ENCODE measurements around the gene SERPINB7. TPM values are rescaled to one million over a fixed set of nuclear protein-coding genes. Genes with fewer than 3 reads are reported as not detected.

Gene SERPINB7
- polyA plus RNA-seq, 2 of the 4 experiments (the other 2 are of a cell fraction), result 0.84 to 2.9 TPM

DNA sequence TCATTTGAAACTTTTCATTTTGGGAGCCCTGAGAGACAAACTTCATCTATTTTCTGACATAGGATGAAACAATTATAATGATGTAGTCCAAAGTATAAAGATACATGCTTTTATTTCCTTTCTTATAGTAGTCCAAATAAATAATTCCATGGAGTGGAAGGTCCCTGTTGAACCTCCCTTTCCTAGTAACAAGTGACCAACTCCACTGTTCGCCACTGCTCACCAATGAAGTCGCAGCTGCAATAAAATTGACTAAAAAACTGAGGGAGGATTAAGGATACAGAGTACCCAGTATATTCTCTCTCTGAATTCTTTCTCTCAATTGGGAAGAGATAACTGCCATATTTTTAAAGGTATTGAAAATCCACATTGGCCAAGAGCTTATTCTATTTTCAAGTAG is 14.1 kb downstream of the SERPINB7 start (continued):
- TF ChIP-seq, protein P1, sequence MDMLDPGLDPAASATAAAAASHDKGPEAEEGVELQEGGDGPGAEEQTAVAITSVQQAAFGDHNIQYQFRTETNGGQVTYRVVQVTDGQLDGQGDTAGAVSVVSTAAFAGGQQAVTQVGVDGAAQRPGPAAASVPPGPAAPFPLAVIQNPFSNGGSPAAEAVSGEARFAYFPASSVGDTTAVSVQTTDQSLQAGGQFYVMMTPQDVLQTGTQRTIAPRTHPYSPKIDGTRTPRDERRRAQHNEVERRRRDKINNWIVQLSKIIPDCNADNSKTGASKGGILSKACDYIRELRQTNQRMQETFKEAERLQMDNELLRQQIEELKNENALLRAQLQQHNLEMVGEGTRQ (IDR thresholded peaks at IDR 0.05), result no peak
- TF ChIP-seq SREBF2 (IDR thresholded peaks at IDR 0.05) (no peak), ZSCAN20 (CRISPR knock-in tag; IDR thresholded peaks at IDR 0.05) (no peak)

DNA sequence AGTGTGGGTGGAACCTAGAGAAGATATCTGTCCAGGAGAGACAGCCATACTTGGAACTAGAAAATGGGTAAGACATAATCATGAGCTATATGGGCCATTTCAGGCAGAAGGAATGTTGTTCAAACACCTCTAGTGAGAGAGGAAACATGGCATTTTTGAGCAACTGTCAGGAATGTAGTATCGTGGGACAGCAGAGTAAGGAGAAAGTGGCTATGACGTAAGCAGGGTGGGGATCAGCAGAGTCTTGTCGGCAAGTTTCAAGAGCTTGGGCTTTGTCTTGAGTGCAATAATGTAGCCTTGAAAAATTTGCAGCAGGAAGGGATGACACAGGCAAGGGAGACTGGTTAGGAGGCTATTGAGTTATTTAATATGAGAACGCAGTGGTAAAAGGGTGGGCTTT is 20.4 kb downstream of the SERPINB7 start:
- DNase-seq (ENCODE audit: low read depth in 1 of 2, low spot score in 1 of 2) (no peak), ATAC-seq (no peak), FAIRE-seq (no peak)
- ChIA-PET CTCF (no interaction called here), POLR2A (no interaction called here)
- WGBS (ENCODE audit: missing lambda C conversion rate), result 68% methylated on average over 4 of the region's 4 CpGs
- no peak overlapping the region for H3K4me3 ChIP-seq
- H3K9me3 ChIP-seq, result no peaks in the 10 kb centered on the region
- no peak overlapping the region for H3K27ac ChIP-seq
- TF ChIP-seq HMGXB4 (CRISPR knock-in tag; IDR thresholded peaks at IDR 0.05; ENCODE audit: borderline replicate concordance) (no peak), FOXS1 (CRISPR knock-in tag; IDR thresholded peaks at IDR 0.05) (no peak), EHF (CRISPR knock-in tag; IDR thresholded peaks at IDR 0.05) (no peak), JUN (IDR thresholded peaks at IDR 0.05) (no peak), TFCP2L1 (CRISPR knock-in tag; IDR thresholded peaks at IDR 0.05) (no peak), CBX2 (IDR thresholded peaks at IDR 0.05; ENCODE audit: borderline replicate concordance, low read depth) (no peak), HOXB13 (CRISPR knock-in tag; IDR thresholded peaks at IDR 0.05; ENCODE audit: low read depth) (no peak), GATA3 (IDR thresholded peaks at IDR 0.05; ENCODE audit: borderline replicate concordance) (no peak)
- TF ChIP-seq, protein P2, sequence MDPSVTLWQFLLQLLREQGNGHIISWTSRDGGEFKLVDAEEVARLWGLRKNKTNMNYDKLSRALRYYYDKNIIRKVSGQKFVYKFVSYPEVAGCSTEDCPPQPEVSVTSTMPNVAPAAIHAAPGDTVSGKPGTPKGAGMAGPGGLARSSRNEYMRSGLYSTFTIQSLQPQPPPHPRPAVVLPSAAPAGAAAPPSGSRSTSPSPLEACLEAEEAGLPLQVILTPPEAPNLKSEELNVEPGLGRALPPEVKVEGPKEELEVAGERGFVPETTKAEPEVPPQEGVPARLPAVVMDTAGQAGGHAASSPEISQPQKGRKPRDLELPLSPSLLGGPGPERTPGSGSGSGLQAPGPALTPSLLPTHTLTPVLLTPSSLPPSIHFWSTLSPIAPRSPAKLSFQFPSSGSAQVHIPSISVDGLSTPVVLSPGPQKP (IDR thresholded peaks at IDR 0.05; ENCODE audit: low read depth, low read length), result no peak
- TF ChIP-seq, protein P3, sequence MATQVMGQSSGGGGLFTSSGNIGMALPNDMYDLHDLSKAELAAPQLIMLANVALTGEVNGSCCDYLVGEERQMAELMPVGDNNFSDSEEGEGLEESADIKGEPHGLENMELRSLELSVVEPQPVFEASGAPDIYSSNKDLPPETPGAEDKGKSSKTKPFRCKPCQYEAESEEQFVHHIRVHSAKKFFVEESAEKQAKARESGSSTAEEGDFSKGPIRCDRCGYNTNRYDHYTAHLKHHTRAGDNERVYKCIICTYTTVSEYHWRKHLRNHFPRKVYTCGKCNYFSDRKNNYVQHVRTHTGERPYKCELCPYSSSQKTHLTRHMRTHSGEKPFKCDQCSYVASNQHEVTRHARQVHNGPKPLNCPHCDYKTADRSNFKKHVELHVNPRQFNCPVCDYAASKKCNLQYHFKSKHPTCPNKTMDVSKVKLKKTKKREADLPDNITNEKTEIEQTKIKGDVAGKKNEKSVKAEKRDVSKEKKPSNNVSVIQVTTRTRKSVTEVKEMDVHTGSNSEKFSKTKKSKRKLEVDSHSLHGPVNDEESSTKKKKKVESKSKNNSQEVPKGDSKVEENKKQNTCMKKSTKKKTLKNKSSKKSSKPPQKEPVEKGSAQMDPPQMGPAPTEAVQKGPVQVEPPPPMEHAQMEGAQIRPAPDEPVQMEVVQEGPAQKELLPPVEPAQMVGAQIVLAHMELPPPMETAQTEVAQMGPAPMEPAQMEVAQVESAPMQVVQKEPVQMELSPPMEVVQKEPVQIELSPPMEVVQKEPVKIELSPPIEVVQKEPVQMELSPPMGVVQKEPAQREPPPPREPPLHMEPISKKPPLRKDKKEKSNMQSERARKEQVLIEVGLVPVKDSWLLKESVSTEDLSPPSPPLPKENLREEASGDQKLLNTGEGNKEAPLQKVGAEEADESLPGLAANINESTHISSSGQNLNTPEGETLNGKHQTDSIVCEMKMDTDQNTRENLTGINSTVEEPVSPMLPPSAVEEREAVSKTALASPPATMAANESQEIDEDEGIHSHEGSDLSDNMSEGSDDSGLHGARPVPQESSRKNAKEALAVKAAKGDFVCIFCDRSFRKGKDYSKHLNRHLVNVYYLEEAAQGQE (IDR thresholded peaks at IDR 0.05), result no peak
- no peak overlapping the region for H3K4me2 ChIP-seq
- no peaks in the 10 kb centered on the region for H3K4me1 ChIP-seq

- FAIRE-seq, result no peak
- Histone ChIP-seq H3K4me3 (no peak overlapping the region), H3K27ac (no peak overlapping the region), H3K9me3 (no peaks in the 10 kb centered on the region), H3K4me1 (no peaks in the 10 kb centered on the region), H3K4me2 (no peak overlapping the region)
- no peak for ATAC-seq
- TF ChIP-seq EP300 (IDR thresholded peaks at IDR 0.05) (no peak), HOXB13 (CRISPR knock-in tag; IDR thresholded peaks at IDR 0.05; ENCODE audit: low read depth) (no peak), CEBPB (IDR thresholded peaks at IDR 0.05) (no peak), JUNB (IDR thresholded peaks at IDR 0.05) (no peak), POLR2A (IDR thresholded peaks at IDR 0.05; ENCODE audit: low read length) (no peak), KDM1A (IDR thresholded peaks at IDR 0.05; ENCODE audit: low read depth) (no peak), NR3C1 (IDR thresholded peaks at IDR 0.05) (no peak)
- TF ChIP-seq, protein P2 (IDR thresholded peaks at IDR 0.05; ENCODE audit: low read depth, low read length), result no peak
- TF ChIP-seq, protein P3 (IDR thresholded peaks at IDR 0.05), result no peak
- POLR2A ChIA-PET, result no interaction called here
- CTCF ChIA-PET, result interaction anchor here (0.6 to 0.7 kb wide), 2 partner anchors 23 to 312 kb away, joined by 3 to 4 read pairs; no protein-coding TSS in a partner anchor
- no peak for DNase-seq (ENCODE audit: low read depth in 1 of 2, low spot score in 1 of 2)
These were observed 24.0 kb downstream of the SERPINB7 start for GRCh38 chr18:63799189-63799588.

Measured in A549 (cell line).